ENCODE data around the gene PRR33.

GRCh38 chr11:1868636-1869291 lies 22.9 kb downstream of the PRR33 start:
- TF ChIP-seq POLR2A (IDR thresholded peaks at IDR 0.05), result no peak
- TF ChIP-seq, protein P1, sequence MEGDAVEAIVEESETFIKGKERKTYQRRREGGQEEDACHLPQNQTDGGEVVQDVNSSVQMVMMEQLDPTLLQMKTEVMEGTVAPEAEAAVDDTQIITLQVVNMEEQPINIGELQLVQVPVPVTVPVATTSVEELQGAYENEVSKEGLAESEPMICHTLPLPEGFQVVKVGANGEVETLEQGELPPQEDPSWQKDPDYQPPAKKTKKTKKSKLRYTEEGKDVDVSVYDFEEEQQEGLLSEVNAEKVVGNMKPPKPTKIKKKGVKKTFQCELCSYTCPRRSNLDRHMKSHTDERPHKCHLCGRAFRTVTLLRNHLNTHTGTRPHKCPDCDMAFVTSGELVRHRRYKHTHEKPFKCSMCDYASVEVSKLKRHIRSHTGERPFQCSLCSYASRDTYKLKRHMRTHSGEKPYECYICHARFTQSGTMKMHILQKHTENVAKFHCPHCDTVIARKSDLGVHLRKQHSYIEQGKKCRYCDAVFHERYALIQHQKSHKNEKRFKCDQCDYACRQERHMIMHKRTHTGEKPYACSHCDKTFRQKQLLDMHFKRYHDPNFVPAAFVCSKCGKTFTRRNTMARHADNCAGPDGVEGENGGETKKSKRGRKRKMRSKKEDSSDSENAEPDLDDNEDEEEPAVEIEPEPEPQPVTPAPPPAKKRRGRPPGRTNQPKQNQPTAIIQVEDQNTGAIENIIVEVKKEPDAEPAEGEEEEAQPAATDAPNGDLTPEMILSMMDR (IDR thresholded peaks at IDR 0.05), result no peak

All from right lobe of liver (tissue), 4 donors.